ENCODE data around the gene TXNRD1.
"Not testable (repeated sequence)": the region's sequence is repeated elsewhere in the genome, so short reads cannot be mapped to it uniquely, and the experiment has no call there.

The TXNRD1 gene

DNA sequence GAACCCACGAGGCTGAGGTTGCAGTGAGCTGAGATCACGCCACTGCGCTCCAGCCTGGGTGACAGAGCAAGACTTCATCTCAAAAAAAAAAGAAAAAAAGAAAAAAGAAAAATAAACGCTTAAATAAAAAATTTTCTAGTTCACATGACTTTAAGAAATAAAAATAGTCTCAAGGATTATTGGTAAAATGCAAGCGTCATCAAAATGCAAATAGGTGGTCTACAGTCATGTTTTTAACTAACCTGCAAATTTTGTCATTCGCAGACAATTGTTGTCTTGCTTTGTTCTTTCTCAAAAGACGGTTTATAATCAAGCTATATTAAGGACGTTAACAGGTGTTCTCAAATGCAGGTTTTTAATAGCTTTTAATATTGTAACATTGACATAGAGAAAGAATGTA lies 22.4 kb downstream of the TXNRD1 start:
- no peak for DNase-seq (ENCODE audit: low read depth, low spot score)

DNA sequence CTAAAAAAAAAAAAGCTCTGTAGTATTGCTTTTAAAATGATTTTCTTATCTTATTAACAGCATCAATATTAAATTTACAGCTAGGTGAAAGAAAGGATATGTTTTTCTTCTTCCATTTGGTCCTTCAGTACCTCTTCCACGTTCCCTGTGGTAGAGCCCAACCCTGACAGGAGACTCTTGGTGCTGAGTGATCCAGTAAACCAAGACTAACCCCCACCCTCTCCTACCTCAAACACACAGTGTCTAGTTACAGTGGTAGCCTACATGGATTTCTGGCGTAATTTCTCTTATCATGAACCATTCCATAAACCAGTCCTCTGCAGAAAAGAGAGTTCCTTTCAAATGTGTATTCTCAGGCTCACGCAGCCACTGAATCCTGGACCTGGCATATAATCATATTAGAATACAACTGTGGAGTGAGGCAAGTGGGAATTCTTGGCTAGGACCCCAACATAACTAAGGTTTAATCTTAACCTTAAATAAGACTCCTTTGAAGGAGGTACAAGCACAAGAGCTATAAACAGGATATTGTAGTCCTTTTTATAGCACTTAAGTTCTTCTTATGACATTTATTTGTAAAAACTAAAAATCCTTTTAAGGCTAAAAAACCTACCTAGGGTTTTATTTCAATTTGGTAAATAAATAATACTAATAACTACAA lies 27.1 kb downstream of the TXNRD1 start:
- no peak for DNase-seq (ENCODE audit: low read depth, low spot score)

DNA sequence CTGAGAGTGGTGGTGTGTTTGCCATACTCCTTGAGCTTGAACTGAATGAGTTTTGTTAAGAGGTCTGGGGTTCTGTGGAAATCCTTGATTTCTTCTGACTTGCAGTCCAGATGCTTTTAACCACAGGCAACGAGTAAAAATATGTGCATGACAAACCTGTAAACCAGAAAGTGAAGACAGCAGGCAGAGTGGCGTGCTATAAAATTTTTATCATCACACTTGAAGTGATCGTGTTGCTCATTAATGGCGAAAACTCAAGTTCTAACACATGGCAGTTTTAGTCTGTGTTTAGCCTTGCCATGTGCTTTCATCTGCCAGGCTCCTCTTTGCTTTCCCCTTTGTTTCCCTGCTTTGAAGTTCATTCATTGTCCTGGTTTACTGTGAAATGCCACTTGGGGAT lies 28.0 kb downstream of the TXNRD1 start:
- no peak for DNase-seq (ENCODE audit: low read depth, low spot score)

DNA sequence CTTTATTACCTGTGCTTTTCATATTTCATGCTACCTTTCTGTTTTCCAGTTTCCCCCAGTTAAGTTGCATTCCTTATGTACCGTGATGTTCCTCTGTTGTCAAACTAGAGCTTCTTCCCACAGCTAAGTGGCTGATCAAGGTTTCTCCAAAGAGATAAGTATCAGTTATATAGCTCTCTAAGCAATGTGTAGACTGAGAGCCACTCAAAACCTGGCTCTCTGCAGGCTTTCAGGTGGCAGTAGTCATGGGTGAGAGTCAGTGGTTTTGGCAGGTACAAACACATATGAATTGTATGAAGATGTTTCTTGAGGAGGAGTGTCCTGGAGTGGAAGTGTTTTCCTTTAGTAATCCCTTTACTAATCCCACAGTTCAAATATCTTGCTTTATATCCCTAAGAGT lies 28.4 kb downstream of the TXNRD1 start:
- DNase-seq (ENCODE audit: low read depth, low spot score) = no peak

- no peak for DNase-seq (ENCODE audit: low read depth, low spot score)
Observed at GRCh38 chr12:104247698-104248097, 32.1 kb downstream of the TXNRD1 start.

GRCh38 chr12:104248444-104248843 lies 32.9 kb downstream of the TXNRD1 start:
- peak; percentile 53 for DNase-seq (ENCODE audit: low read depth, low spot score)

DNA sequence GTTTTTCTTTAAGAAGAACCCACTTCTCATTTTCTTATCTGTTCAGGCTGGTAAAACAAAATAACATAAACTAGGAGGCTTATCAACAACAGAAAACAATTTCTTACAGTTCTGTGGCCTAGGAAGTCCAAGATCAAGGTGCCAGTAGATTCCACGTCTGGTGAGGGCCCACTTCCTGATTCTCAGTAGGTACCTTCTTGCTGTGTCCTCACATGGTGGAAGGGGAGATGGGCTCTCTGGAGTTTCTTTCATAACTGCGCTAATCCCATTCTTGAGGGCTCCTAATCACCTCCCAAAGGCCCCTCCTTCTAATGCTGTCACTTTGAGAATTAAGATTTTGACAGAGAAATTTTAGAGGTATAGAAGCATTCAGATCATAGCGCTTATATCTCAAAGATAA lies 33.4 kb downstream of the TXNRD1 start:
- no peak for DNase-seq (ENCODE audit: low read depth, low spot score)

DNA sequence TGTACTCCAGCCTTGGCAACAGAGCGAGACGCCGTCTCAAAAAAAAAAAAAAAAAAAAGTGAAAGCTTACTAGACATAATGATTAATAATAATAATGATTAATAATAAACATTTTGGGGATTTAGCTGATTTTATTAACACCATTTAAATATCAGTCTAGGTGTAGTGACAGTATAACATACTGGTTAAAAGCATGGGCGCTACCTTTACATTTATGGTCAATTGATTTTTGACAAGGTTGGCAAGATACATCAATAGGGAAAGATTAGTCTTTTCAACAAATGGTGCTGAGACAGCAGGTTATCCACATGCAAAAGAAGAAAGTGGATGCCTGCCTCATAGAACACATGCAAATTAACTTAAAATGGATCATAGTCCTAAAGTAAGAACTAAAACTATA lies 34.3 kb downstream of the TXNRD1 start:
- no peak for DNase-seq (ENCODE audit: low read depth, low spot score)

DNA sequence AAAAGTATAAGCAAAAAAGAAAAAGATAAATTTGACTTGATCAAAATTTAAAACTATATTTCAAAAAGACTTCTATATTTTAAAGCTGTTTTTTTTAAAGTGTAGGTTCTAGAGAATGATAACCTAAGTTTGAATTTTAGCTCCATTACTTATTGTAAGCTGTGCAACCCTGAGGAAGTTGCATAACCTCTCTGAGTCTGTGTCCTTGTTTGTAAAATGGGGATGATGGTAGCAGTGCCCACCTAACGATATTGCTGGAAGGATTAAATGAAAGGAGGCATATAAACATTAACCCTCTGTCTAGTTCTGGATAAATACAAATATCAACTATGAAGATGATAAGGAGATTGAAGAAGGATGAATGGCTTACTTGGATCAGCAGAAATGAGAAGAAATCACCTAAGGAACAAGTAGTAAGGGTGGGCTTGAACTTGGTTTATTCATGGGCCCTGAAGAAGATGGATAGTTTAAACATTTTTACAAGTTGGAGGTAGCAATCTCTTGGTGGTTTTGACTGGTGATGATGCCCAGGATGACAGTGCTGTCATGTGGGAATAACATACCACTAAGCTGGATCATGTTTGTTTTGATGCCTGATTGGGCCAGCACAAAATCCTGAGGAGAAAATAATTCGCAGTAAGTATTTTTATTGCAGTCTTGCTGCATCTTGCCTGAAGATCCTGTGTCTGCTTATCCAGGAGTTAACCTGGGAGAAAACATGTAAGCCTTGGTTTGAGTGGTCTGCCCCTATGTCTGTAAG lies 35.0 kb downstream of the TXNRD1 start:
- no peak for DNase-seq (ENCODE audit: low read depth, low spot score)

DNA sequence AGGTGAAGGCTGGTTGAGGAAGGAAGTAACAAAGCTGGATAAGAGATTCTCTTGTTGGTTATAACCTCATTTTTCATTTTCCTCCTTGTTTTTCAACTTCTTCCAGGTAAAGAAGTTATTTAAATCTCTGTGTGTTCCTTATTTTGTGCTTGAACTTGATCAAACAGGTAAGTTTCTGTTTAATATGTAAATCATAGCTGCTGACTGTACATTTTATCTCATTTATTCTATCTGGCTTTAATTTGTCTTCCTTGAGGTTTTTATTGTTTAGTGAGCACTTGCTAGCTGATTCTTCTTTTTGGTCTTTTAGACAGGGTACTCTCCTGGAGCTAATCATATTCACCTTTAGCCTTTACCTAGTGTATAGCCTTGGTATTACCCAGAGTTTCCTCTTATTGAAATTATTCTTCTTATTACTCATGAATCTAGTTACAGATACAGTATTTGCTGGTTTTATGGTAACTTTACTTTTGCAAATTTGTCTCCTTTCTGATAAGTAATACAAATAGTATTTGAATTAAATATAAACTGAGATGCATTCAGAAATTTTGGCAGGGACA lies 42.4 kb downstream of the TXNRD1 start:
- DNase-seq (ENCODE audit: low read depth, low spot score) = no peak

- no peak for DNase-seq (ENCODE audit: low read depth, low spot score)
Observed at GRCh38 chr12:104258476-104259067, 43.0 kb downstream of the TXNRD1 start.

GRCh38 chr12:104263026-104263425 lies 47.4 kb downstream of the TXNRD1 start:
- no peak for DNase-seq (ENCODE audit: low read depth, low spot score)

- DNase-seq (ENCODE audit: low read depth, low spot score) = no peak
Observed at GRCh38 chr12:104263580-104264358, 48.2 kb downstream of the TXNRD1 start.

DNA sequence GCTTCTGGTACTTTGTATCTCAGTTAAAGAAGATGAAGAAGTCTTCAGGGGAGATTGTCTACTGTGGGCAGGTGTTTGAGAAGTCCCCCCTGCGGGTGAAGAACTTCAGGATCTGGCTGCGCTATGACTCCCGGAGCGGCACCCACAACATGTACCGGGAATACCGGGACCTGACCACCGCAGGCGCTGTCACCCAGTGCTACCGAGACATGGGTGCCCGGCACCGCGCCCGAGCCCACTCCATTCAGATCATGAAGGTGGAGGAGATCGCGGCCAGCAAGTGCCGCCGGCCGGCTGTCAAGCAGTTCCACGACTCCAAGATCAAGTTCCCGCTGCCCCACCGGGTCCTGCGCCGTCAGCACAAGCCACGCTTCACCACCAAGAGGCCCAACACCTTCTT lies 49.9 kb downstream of the TXNRD1 start:
- not testable (repeated sequence) for DNase-seq (ENCODE audit: low read depth, low spot score)

GRCh38 chr12:104272938-104273337 lies 57.4 kb downstream of the TXNRD1 start:
- no peak for DNase-seq (ENCODE audit: low read depth, low spot score)

GRCh38 chr12:104273503-104273902 lies 57.9 kb downstream of the TXNRD1 start:
- DNase-seq (ENCODE audit: low read depth, low spot score) = no peak

GRCh38 chr12:104274811-104275210 lies 59.2 kb downstream of the TXNRD1 start:
- no peak for DNase-seq (ENCODE audit: low read depth, low spot score)

- no peak for DNase-seq (ENCODE audit: low read depth, low spot score)
Observed at GRCh38 chr12:104275689-104276088, 60.1 kb downstream of the TXNRD1 start.

GRCh38 chr12:104276273-104277131 lies 60.9 kb downstream of the TXNRD1 start:
- DNase-seq (ENCODE audit: low read depth, low spot score) = no peak

GRCh38 chr12:104279164-104279563 lies 63.6 kb downstream of the TXNRD1 start:
- no peak for DNase-seq (ENCODE audit: low read depth, low spot score)

GRCh38 chr12:104280111-104280510 lies 64.5 kb downstream of the TXNRD1 start:
- DNase-seq (ENCODE audit: low read depth, low spot score) = no peak
